T-helper 17 cell (primary cell): ENCODE data around the gene PSTPIP2. TPM values are rescaled to one million over a fixed set of nuclear protein-coding genes. Genes with fewer than 3 reads are reported as not detected.
"Not testable (repeated sequence)": the region's sequence is repeated elsewhere in the genome, so short reads cannot be mapped to it uniquely, and the experiment has no call there.

Experiments
- ATAC-seq: fragments of 150-1000 bp; cut with Tn5 transposase; 2 replicates; pipeline ENCODE4 v1.10.0; 2021; ENCODE audit warnings: mild to moderate bottlenecking, moderate library complexity
- DNase-seq, 3 donors: peaks; one replicate each; pipeline versions ENCODE4 v3.0.0 to v3.0.0-alpha.2; 2020 to 2021
- H3K9me3 ChIP-seq: one replicate; pipeline ENCODE4 v1.7.0; 2013; ENCODE audit warnings: low read length, mild to moderate bottlenecking; ENCODE audit not compliant: control insufficient read depth, poor library complexity, severe bottlenecking
- H3K27ac Mint-ChIP-seq: one replicate; pipeline ENCODE4 v1.8.0; 2022; ENCODE audit warnings: mild to moderate bottlenecking, moderate library complexity, mixed read lengths
- H3K27me3 Mint-ChIP-seq: one replicate; pipeline ENCODE4 v1.8.0; 2022; ENCODE audit warnings: mixed read lengths
- H3K36me3 Mint-ChIP-seq: one replicate; pipeline ENCODE4 v1.8.0; 2022; ENCODE audit warnings: low read depth, mixed read lengths
- H3K4me1 Mint-ChIP-seq: one replicate; pipeline ENCODE4 v1.8.0; 2022; ENCODE audit warnings: mild to moderate bottlenecking, mixed read lengths
- H3K4me3 Mint-ChIP-seq: one replicate; pipeline ENCODE4 v1.8.0; 2022; ENCODE audit warnings: mild to moderate bottlenecking, moderate library complexity, mixed read lengths
- total RNA-seq, 4 donors: library from RNA in 2 of 4; stranded (reverse) in 2 of 4; gene quantifications; one replicate each; pipeline ENCODE4 v1.2.3 and lab custom pipeline; 2022 to 2026

The PSTPIP2 gene
- total RNA-seq, 2 donors from 2014 or later: 13.1 to 15.8 TPM

- no peak overlapping the region for H3K27ac Mint-ChIP-seq
- H3K27me3 Mint-ChIP-seq: no peaks in the 10 kb centered on the region
- no peak overlapping the region for H3K4me3 Mint-ChIP-seq
- H3K9me3 ChIP-seq: no peaks in the 10 kb centered on the region
- no peaks in the 10 kb centered on the region for H3K36me3 Mint-ChIP-seq
- H3K4me1 Mint-ChIP-seq: peaks cover 4% of the 10 kb centered on the region
- ATAC-seq: no peak
- no peak for DNase-seq
Measured at GRCh38 chr18:46061387-46061786, 10.7 kb downstream of the PSTPIP2 start.

- Mint-ChIP-seq H3K27ac (no peak overlapping the region), H3K4me1 (peaks cover 12% of the 10 kb centered on the region), H3K27me3 (no peaks in the 10 kb centered on the region), H3K4me3 (no peak overlapping the region), H3K36me3 (no peaks in the 10 kb centered on the region)
- DNase-seq: no peak
- ATAC-seq: no peak
- no peaks in the 10 kb centered on the region for H3K9me3 ChIP-seq
Measured at GRCh38 chr18:46060359-46060841, 11.7 kb downstream of the PSTPIP2 start.

- H3K27ac Mint-ChIP-seq: peak overlapping the region; percentile 92
- peak; percentile 21 for ATAC-seq
- peaks cover 30% of the 10 kb centered on the region for H3K4me1 Mint-ChIP-seq
Measured at GRCh38 chr18:46055838-46056230, 16.2 kb downstream of the PSTPIP2 start.

GRCh38 chr18:46054956-46055837 lies 16.9 kb downstream of the PSTPIP2 start:
- Mint-ChIP-seq H3K27ac (peak overlapping the region; percentile 92), H3K27me3 (no peaks in the 10 kb centered on the region), H3K36me3 (no peaks in the 10 kb centered on the region), H3K4me1 (peaks cover 26% of the 10 kb centered on the region), H3K4me3 (peak overlapping the region; percentile 74)
- H3K9me3 ChIP-seq: no peaks in the 10 kb centered on the region
- ATAC-seq (peak; percentile 68), DNase-seq (no peak)

More at GRCh38 chr18:46055838-46056230, 16.2 kb downstream of the PSTPIP2 start:
- Mint-ChIP-seq H3K27me3 (no peaks in the 10 kb centered on the region), H3K4me3 (no peak overlapping the region), H3K36me3 (no peaks in the 10 kb centered on the region)
- no peaks in the 10 kb centered on the region for H3K9me3 ChIP-seq
- DNase-seq: no peak

- H3K9me3 ChIP-seq: no peaks in the 10 kb centered on the region
- DNase-seq (no peak), ATAC-seq (no peak)
- peak overlapping the region; percentile 53 for H3K27ac Mint-ChIP-seq
- H3K27me3 Mint-ChIP-seq: no peaks in the 10 kb centered on the region
- peaks cover 26% of the 10 kb centered on the region for H3K4me1 Mint-ChIP-seq
- no peak overlapping the region for H3K4me3 Mint-ChIP-seq
- H3K36me3 Mint-ChIP-seq: no peaks in the 10 kb centered on the region
Measured at GRCh38 chr18:46053368-46054095, 18.5 kb downstream of the PSTPIP2 start.

- DNase-seq (no peak), ATAC-seq (peak; percentile 23)
- no peaks in the 10 kb centered on the region for H3K36me3 Mint-ChIP-seq
- peak overlapping the region; percentile 14 for H3K27ac Mint-ChIP-seq
- H3K4me1 Mint-ChIP-seq: peaks cover 26% of the 10 kb centered on the region
- H3K27me3 Mint-ChIP-seq: no peaks in the 10 kb centered on the region
- no peak overlapping the region for H3K4me3 Mint-ChIP-seq
- H3K9me3 ChIP-seq: no peaks in the 10 kb centered on the region
Measured at GRCh38 chr18:46051731-46052461, 20.2 kb downstream of the PSTPIP2 start.

- no peaks in the 10 kb centered on the region for H3K27me3 Mint-ChIP-seq
- ATAC-seq: no peak
- no peak for DNase-seq
- H3K4me1 Mint-ChIP-seq: peaks cover 22% of the 10 kb centered on the region
- no peaks in the 10 kb centered on the region for H3K9me3 ChIP-seq
- no peak overlapping the region for H3K4me3 Mint-ChIP-seq
- H3K36me3 Mint-ChIP-seq: no peaks in the 10 kb centered on the region
- no peak overlapping the region for H3K27ac Mint-ChIP-seq
Measured at GRCh38 chr18:46050268-46050667, 21.8 kb downstream of the PSTPIP2 start.

GRCh38 chr18:46048641-46049040 lies 23.4 kb downstream of the PSTPIP2 start:
- no peak overlapping the region for H3K4me3 Mint-ChIP-seq
- H3K36me3 Mint-ChIP-seq: no peaks in the 10 kb centered on the region
- DNase-seq (no peak), ATAC-seq (no peak)
- no peaks in the 10 kb centered on the region for H3K27me3 Mint-ChIP-seq
- H3K4me1 Mint-ChIP-seq: peaks cover 14% of the 10 kb centered on the region
- H3K9me3 ChIP-seq: no peaks in the 10 kb centered on the region
- H3K27ac Mint-ChIP-seq: no peak overlapping the region

GRCh38 chr18:46047369-46047768 lies 24.7 kb downstream of the PSTPIP2 start:
- not testable (repeated sequence) for H3K4me3 Mint-ChIP-seq, H3K27me3 Mint-ChIP-seq, H3K9me3 ChIP-seq, H3K27ac Mint-ChIP-seq, H3K36me3 Mint-ChIP-seq, DNase-seq, ATAC-seq
- H3K4me1 Mint-ChIP-seq: peaks cover 22% of the 10 kb centered on the region

GRCh38 chr18:46046688-46047087 lies 25.4 kb downstream of the PSTPIP2 start:
- H3K36me3 Mint-ChIP-seq: no peaks in the 10 kb centered on the region
- H3K9me3 ChIP-seq: no peaks in the 10 kb centered on the region
- peaks cover 24% of the 10 kb centered on the region for H3K4me1 Mint-ChIP-seq
- H3K4me3 Mint-ChIP-seq: no peak overlapping the region
- no peak overlapping the region for H3K27ac Mint-ChIP-seq
- DNase-seq (no peak), ATAC-seq (no peak)
- no peaks in the 10 kb centered on the region for H3K27me3 Mint-ChIP-seq

GRCh38 chr18:46046126-46046525 lies 25.9 kb downstream of the PSTPIP2 start:
- H3K9me3 ChIP-seq: no peaks in the 10 kb centered on the region
- Mint-ChIP-seq H3K4me1 (peaks cover 22% of the 10 kb centered on the region), H3K4me3 (no peak overlapping the region), H3K27ac (no peak overlapping the region), H3K27me3 (no peaks in the 10 kb centered on the region), H3K36me3 (no peaks in the 10 kb centered on the region)
- no peak for DNase-seq
- ATAC-seq: no peak

- Mint-ChIP-seq H3K27me3 (no peaks in the 10 kb centered on the region), H3K36me3 (peaks cover 6% of the 10 kb centered on the region), H3K27ac (peak overlapping the region; percentile 86)
Measured at GRCh38 chr18:46042571-46043123, 29.4 kb downstream of the PSTPIP2 start.

GRCh38 chr18:46040747-46041104 lies 31.3 kb downstream of the PSTPIP2 start:
- Mint-ChIP-seq H3K27me3 (no peaks in the 10 kb centered on the region), H3K27ac (peak overlapping the region; percentile 82), H3K4me1 (peaks cover 28% of the 10 kb centered on the region), H3K36me3 (peaks cover 8% of the 10 kb centered on the region), H3K4me3 (peak overlapping the region; percentile 49)
- H3K9me3 ChIP-seq: no peaks in the 10 kb centered on the region
- ATAC-seq (no peak), DNase-seq (no peak)

More at GRCh38 chr18:46042571-46043123, 29.4 kb downstream of the PSTPIP2 start:
- ATAC-seq (peak; percentile 67), DNase-seq (no peak)
- H3K9me3 ChIP-seq: no peaks in the 10 kb centered on the region
- Mint-ChIP-seq H3K4me3 (peak overlapping the region; percentile 78), H3K4me1 (peaks cover 32% of the 10 kb centered on the region)
